ENCODE data around the gene ENO2.
A peak's percentile ranks its signal among the peaks of the same experiment; 100 is the strongest.

Gene ENO2

DNA sequence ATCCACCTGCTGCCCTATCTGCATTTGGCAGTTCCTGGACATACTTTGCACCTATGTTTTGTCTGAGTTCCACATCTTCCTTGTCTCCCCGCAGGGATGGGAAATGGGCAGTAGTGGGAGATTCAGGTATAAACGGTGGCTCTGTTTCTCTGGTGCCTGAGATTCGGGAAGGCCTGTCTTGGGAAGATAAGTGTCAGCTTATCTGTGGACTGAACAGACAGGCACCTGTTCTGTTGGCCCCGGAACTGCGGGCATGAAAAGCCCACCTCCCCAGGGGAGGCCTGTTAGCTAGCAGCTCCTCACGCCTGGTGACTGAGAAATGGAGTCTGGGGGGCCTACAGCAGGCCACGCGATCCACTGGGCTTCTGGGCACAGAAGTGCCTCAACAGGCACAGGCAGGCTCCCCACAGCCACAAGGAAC lies 50.2 kb downstream of the ENO2 start:
- DNase-seq: no peak
- Histone ChIP-seq H3K27ac (ENCODE audit: low read depth, low read length) (peak overlapping the region; percentile 45), H3K4me2 (ENCODE audit: low read length) (peak overlapping the region; percentile 57), H2AK5ac (ENCODE audit: low read length) (peak overlapping the region; percentile 69), H3K27me3 (ENCODE audit: insufficient read depth, low read length, poor library complexity) (no peaks in the 10 kb centered on the region), H3K18ac (ENCODE audit: low read length) (no peak overlapping the region), H3K79me1 (ENCODE audit: low read length) (peaks cover 18% of the 10 kb centered on the region), H3K9ac (ENCODE audit: low read length) (peak overlapping the region; percentile 97), H3K79me2 (ENCODE audit: control insufficient read depth, insufficient read depth, low read length) (peaks cover 32% of the 10 kb centered on the region), H4K5ac (ENCODE audit: low read length) (peak overlapping the region; percentile 1), H3K56ac (ENCODE audit: low read length) (peak overlapping the region; percentile 97), H4K8ac (ENCODE audit: low read depth, low read length) (no peak overlapping the region), H3K4me3 (ENCODE audit: low read length) (no peak overlapping the region), H2BK15ac (replicated peaks; ENCODE audit: low read depth) (no peak overlapping the region), H3K4me1 (ENCODE audit: control insufficient read depth, low read depth, low read length) (peaks cover 12% of the 10 kb centered on the region), H3K23ac (ENCODE audit: low read length) (no peak overlapping the region), H3K4ac (ENCODE audit: low read depth, low read length) (no peak overlapping the region), H3K36me3 (ENCODE audit: control insufficient read depth, insufficient read depth, low read length) (peaks cover 16% of the 10 kb centered on the region), H2BK5ac (ENCODE audit: low read length) (no peak overlapping the region), H2BK120ac (ENCODE audit: low read depth, low read length) (no peak overlapping the region)
- no CpG with 5 or more reads among the region's 8 CpGs for WGBS (ENCODE audit: extremely low coverage, insufficient coverage, low lambda C conversion rate)

DNA sequence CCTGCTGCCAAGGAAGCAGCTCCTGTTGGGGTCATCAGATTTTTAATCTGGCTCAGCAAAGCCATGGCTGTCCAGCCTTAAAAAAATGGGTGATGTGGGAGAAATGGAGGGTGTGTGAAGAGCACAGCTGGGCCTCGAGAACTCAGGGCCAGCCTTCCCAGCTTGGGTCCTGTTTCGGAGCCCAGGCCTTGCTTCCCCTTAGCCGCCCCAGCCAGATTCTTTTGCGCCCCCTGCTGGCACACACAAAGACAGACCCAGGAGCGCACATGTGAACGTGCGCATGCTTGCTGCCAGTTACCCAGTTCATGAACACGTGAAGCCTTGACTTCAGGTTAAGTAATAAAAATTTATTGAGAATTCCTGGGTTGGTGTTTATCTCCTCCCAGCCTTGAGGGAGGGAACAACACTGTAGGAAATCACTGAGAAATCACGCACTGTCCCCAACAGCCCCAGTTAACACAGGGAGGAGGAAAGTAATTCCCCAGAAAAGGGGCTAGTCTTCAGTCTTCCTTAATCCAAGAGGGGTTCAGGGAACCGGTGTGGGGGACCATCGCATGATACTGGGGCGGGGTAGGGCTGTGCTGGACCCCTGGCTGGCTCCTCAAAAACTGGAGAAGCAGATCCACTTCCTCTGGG lies 50.8 kb downstream of the ENO2 start:
- Histone ChIP-seq H4K8ac (ENCODE audit: low read depth, low read length) (no peak overlapping the region), H4K5ac (ENCODE audit: low read length) (peak overlapping the region; percentile 73), H3K4me1 (ENCODE audit: control insufficient read depth, low read depth, low read length) (peaks cover 12% of the 10 kb centered on the region), H3K23ac (ENCODE audit: low read length) (no peak overlapping the region), H3K4me3 (ENCODE audit: low read length) (no peak overlapping the region), H3K27me3 (ENCODE audit: insufficient read depth, low read length, poor library complexity) (no peaks in the 10 kb centered on the region), H3K4me2 (ENCODE audit: low read length) (peak overlapping the region; percentile 57), H3K9ac (ENCODE audit: low read length) (peak overlapping the region; percentile 97), H2BK120ac (ENCODE audit: low read depth, low read length) (no peak overlapping the region), H3K79me2 (ENCODE audit: control insufficient read depth, insufficient read depth, low read length) (peaks cover 37% of the 10 kb centered on the region), H3K18ac (ENCODE audit: low read length) (no peak overlapping the region), H2BK5ac (ENCODE audit: low read length) (no peak overlapping the region), H3K79me1 (ENCODE audit: low read length) (peaks cover 18% of the 10 kb centered on the region), H2BK15ac (replicated peaks; ENCODE audit: low read depth) (no peak overlapping the region), H3K36me3 (ENCODE audit: control insufficient read depth, insufficient read depth, low read length) (peaks cover 16% of the 10 kb centered on the region), H3K56ac (ENCODE audit: low read length) (peak overlapping the region; percentile 97), H3K27ac (ENCODE audit: low read depth, low read length) (peak overlapping the region; percentile 45), H3K4ac (ENCODE audit: low read depth, low read length) (no peak overlapping the region), H2AK5ac (ENCODE audit: low read length) (peak overlapping the region; percentile 40)
- peak; percentile 94 for DNase-seq
- WGBS (ENCODE audit: extremely low coverage, insufficient coverage, low lambda C conversion rate): no CpG with 5 or more reads among the region's 12 CpGs

DNA sequence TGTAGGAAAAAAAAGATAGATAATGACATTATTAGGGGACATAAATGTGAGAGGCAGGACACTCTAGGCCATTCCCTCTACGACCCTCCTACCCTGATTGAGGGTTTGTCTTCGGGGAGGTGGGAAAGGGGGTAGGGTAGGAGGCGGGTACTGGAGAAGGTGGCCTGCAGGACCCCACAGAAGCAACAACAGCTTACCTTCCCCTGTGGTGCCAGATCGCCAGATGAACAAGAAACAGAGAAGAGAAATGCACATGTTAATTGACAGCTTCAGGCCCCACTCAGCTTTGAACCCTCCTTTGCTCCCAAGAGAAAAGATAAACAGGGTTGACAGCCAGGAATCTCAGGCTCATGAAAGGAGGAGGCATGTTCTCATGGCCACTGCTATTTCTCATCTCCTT lies 51.3 kb downstream of the ENO2 start:
- Histone ChIP-seq H3K4me2 (ENCODE audit: low read length) (no peak overlapping the region), H3K4me1 (ENCODE audit: control insufficient read depth, low read depth, low read length) (peaks cover 12% of the 10 kb centered on the region), H2BK15ac (replicated peaks; ENCODE audit: low read depth) (no peak overlapping the region), H2AK5ac (ENCODE audit: low read length) (no peak overlapping the region), H3K27me3 (ENCODE audit: insufficient read depth, low read length, poor library complexity) (no peaks in the 10 kb centered on the region), H3K23ac (ENCODE audit: low read length) (no peak overlapping the region), H3K56ac (ENCODE audit: low read length) (no peak overlapping the region), H3K79me1 (ENCODE audit: low read length) (peaks cover 18% of the 10 kb centered on the region), H3K4ac (ENCODE audit: low read depth, low read length) (no peak overlapping the region), H3K79me2 (ENCODE audit: control insufficient read depth, insufficient read depth, low read length) (peaks cover 38% of the 10 kb centered on the region), H2BK120ac (ENCODE audit: low read depth, low read length) (no peak overlapping the region), H3K4me3 (ENCODE audit: low read length) (no peak overlapping the region), H3K9ac (ENCODE audit: low read length) (peak overlapping the region; percentile 50), H2BK5ac (ENCODE audit: low read length) (no peak overlapping the region), H3K18ac (ENCODE audit: low read length) (no peak overlapping the region), H4K8ac (ENCODE audit: low read depth, low read length) (no peak overlapping the region), H4K5ac (ENCODE audit: low read length) (no peak overlapping the region), H3K27ac (ENCODE audit: low read depth, low read length) (no peak overlapping the region), H3K36me3 (ENCODE audit: control insufficient read depth, insufficient read depth, low read length) (peaks cover 16% of the 10 kb centered on the region)
- DNase-seq: no peak
- WGBS (ENCODE audit: extremely low coverage, insufficient coverage, low lambda C conversion rate): no CpG with 5 or more reads among the region's 4 CpGs

DNA sequence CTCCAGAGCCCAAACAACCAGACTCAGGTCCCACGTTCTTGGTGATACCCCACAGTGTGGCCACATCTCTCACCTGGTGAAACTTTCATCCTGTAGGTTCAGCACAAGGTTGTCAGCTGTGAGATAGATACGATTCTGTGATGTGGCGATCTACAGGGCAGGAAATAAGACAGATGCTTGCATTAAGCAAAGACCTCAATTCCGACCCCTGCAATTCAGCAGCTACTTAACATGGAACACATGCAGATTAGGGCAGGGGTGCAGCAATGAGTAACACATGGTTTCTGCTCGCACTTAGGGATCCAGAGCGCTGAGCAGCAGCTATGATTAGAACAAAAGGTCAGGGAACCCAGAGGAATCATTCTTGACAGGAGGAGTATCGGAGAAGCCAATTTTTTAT lies 52.0 kb downstream of the ENO2 start:
- Histone ChIP-seq H3K79me1 (ENCODE audit: low read length) (peaks cover 20% of the 10 kb centered on the region), H4K8ac (ENCODE audit: low read depth, low read length) (no peak overlapping the region), H2BK15ac (replicated peaks; ENCODE audit: low read depth) (no peak overlapping the region), H2BK5ac (ENCODE audit: low read length) (no peak overlapping the region), H3K4me2 (ENCODE audit: low read length) (no peak overlapping the region), H3K36me3 (ENCODE audit: control insufficient read depth, insufficient read depth, low read length) (peaks cover 16% of the 10 kb centered on the region), H3K27ac (ENCODE audit: low read depth, low read length) (no peak overlapping the region), H2AK5ac (ENCODE audit: low read length) (no peak overlapping the region), H4K5ac (ENCODE audit: low read length) (no peak overlapping the region), H3K4ac (ENCODE audit: low read depth, low read length) (no peak overlapping the region), H3K18ac (ENCODE audit: low read length) (no peak overlapping the region), H3K27me3 (ENCODE audit: insufficient read depth, low read length, poor library complexity) (no peaks in the 10 kb centered on the region), H3K9ac (ENCODE audit: low read length) (peak overlapping the region; percentile 8), H2BK120ac (ENCODE audit: low read depth, low read length) (no peak overlapping the region), H3K4me1 (ENCODE audit: control insufficient read depth, low read depth, low read length) (peaks cover 10% of the 10 kb centered on the region), H3K23ac (ENCODE audit: low read length) (no peak overlapping the region), H3K4me3 (ENCODE audit: low read length) (no peak overlapping the region), H3K56ac (ENCODE audit: low read length) (no peak overlapping the region), H3K79me2 (ENCODE audit: control insufficient read depth, insufficient read depth, low read length) (peaks cover 44% of the 10 kb centered on the region)
- no CpG with 5 or more reads among the region's 7 CpGs for WGBS (ENCODE audit: extremely low coverage, insufficient coverage, low lambda C conversion rate)
- no peak for DNase-seq

DNA sequence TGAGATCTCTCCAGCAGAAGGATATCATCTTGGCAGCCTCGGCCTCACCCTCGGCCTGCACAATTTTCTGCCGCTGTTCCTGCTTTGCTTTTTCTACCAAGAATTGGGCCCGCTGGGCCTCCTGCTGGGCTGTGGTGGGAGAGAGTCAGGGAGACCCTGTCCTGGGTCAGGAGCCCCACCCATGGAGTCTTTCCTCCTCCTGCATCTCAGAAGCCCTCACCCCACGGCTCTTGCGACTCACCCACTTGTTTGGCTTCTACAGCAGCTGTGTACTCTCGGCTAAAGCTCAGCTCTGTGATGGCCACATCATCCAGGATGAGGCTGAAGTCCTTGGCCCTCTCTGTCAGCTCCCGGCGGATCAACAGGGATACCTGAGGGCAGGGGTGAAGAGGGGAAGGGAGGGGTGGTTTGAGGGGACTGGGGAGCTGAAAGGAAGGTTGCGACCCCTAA lies 53.3 kb downstream of the ENO2 start:
- no peak overlapping the region for H2BK120ac ChIP-seq (ENCODE audit: low read depth, low read length)
- H3K4me3 ChIP-seq (ENCODE audit: low read length): no peak overlapping the region
- no peak overlapping the region for H4K8ac ChIP-seq (ENCODE audit: low read depth, low read length)
- no peak overlapping the region for H2BK5ac ChIP-seq (ENCODE audit: low read length)
- no peak overlapping the region for H2BK15ac ChIP-seq (replicated peaks; ENCODE audit: low read depth)
- no peak overlapping the region for H3K4ac ChIP-seq (ENCODE audit: low read depth, low read length)
- DNase-seq: no peak
- peaks cover 24% of the 10 kb centered on the region for H3K79me1 ChIP-seq (ENCODE audit: low read length)
- WGBS (ENCODE audit: extremely low coverage, insufficient coverage, low lambda C conversion rate): no CpG with 5 or more reads among the region's 10 CpGs
- H3K56ac ChIP-seq (ENCODE audit: low read length): no peak overlapping the region
- peaks cover 3% of the 10 kb centered on the region for H3K4me1 ChIP-seq (ENCODE audit: control insufficient read depth, low read depth, low read length)
- H3K4me2 ChIP-seq (ENCODE audit: low read length): no peak overlapping the region
- H3K36me3 ChIP-seq (ENCODE audit: control insufficient read depth, insufficient read depth, low read length): peaks cover 16% of the 10 kb centered on the region
- no peak overlapping the region for H3K27ac ChIP-seq (ENCODE audit: low read depth, low read length)
- no peak overlapping the region for H3K18ac ChIP-seq (ENCODE audit: low read length)
- peaks cover 51% of the 10 kb centered on the region for H3K79me2 ChIP-seq (ENCODE audit: control insufficient read depth, insufficient read depth, low read length)
- H2AK5ac ChIP-seq (ENCODE audit: low read length): no peak overlapping the region
- H3K27me3 ChIP-seq (ENCODE audit: insufficient read depth, low read length, poor library complexity): no peaks in the 10 kb centered on the region
- H3K23ac ChIP-seq (ENCODE audit: low read length): no peak overlapping the region
- no peak overlapping the region for H4K5ac ChIP-seq (ENCODE audit: low read length)
- H3K9ac ChIP-seq (ENCODE audit: low read length): peak overlapping the region; percentile 4

DNA sequence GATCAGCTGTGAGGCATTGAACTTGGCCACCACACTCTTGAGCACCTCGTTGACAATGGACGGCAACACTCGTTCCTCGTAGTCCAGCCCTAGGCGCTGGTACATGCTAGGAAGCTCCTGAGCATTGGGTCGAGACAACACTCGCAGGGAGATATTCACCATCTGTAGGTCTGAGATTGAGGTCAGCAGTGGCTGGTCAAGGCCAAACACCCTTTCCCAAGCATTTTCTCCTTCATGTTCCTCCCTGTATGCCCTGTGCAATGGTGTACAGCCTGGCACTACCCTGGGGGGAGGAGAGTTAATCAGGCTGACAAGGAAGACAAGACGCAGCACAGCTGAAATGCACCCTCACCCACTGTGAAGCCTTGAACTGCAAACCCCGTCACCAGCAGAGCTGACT lies 54.0 kb downstream of the ENO2 start:
- no peak for DNase-seq
- H2BK5ac ChIP-seq (ENCODE audit: low read length): no peak overlapping the region
- H3K4ac ChIP-seq (ENCODE audit: low read depth, low read length): no peak overlapping the region
- peaks cover 2% of the 10 kb centered on the region for H3K4me1 ChIP-seq (ENCODE audit: control insufficient read depth, low read depth, low read length)
- H3K36me3 ChIP-seq (ENCODE audit: control insufficient read depth, insufficient read depth, low read length): peaks cover 16% of the 10 kb centered on the region
- H2BK120ac ChIP-seq (ENCODE audit: low read depth, low read length): no peak overlapping the region
- no CpG with 5 or more reads among the region's 9 CpGs for WGBS (ENCODE audit: extremely low coverage, insufficient coverage, low lambda C conversion rate)
- H3K27me3 ChIP-seq (ENCODE audit: insufficient read depth, low read length, poor library complexity): no peaks in the 10 kb centered on the region
- peak overlapping the region; percentile 30 for H3K9ac ChIP-seq (ENCODE audit: low read length)
- H3K4me2 ChIP-seq (ENCODE audit: low read length): no peak overlapping the region
- no peak overlapping the region for H4K8ac ChIP-seq (ENCODE audit: low read depth, low read length)
- peaks cover 24% of the 10 kb centered on the region for H3K79me1 ChIP-seq (ENCODE audit: low read length)
- H2AK5ac ChIP-seq (ENCODE audit: low read length): no peak overlapping the region
- peaks cover 46% of the 10 kb centered on the region for H3K79me2 ChIP-seq (ENCODE audit: control insufficient read depth, insufficient read depth, low read length)
- peak overlapping the region; percentile 4 for H3K56ac ChIP-seq (ENCODE audit: low read length)
- no peak overlapping the region for H3K4me3 ChIP-seq (ENCODE audit: low read length)
- H3K23ac ChIP-seq (ENCODE audit: low read length): no peak overlapping the region
- no peak overlapping the region for H4K5ac ChIP-seq (ENCODE audit: low read length)
- no peak overlapping the region for H2BK15ac ChIP-seq (replicated peaks; ENCODE audit: low read depth)
- no peak overlapping the region for H3K18ac ChIP-seq (ENCODE audit: low read length)
- no peak overlapping the region for H3K27ac ChIP-seq (ENCODE audit: low read depth, low read length)
